HEK293 (cell line): ENCODE measurements around the gene WTAP.
A peak's percentile ranks its signal among the peaks of the same experiment; 100 is the strongest.

Experiments
- CTCF ChIP-seq: fragments of 450-650 bp; formaldehyde crosslinking; IDR thresholded peaks from 2 replicates; pipeline ENCODE4 v1.5.1; 2016; ENCODE audit warnings: missing biosample characterization, missing genetic modification characterization
- EGR2 ChIP-seq: fragments of 450-650 bp; formaldehyde crosslinking; IDR thresholded peaks from 2 replicates; pipeline ENCODE4 v1.5.1; 2016; ENCODE audit warnings: low read depth, missing biosample characterization, missing genetic modification characterization
- HOXA7 ChIP-seq: sonication (generic); formaldehyde crosslinking; IDR thresholded peaks from 2 replicates; pipeline ENCODE4 v1.8.1; 2022; ENCODE audit warnings: missing genetic modification reagents, borderline replicate concordance
- HOXC10 ChIP-seq: sonication (generic); formaldehyde crosslinking; IDR thresholded peaks from 2 replicates; pipeline ENCODE4 v1.8.1; 2023; ENCODE audit warnings: mild to moderate bottlenecking, missing genetic modification reagents
- KLF16 ChIP-seq: fragments of 450-650 bp; formaldehyde crosslinking; IDR thresholded peaks from 2 replicates; pipeline ENCODE4 v1.5.1; 2017; ENCODE audit warnings: missing biosample characterization, missing genetic modification characterization
- MZF1 ChIP-seq: fragments of 450-650 bp; formaldehyde crosslinking; IDR thresholded peaks from 2 replicates; pipeline ENCODE4 v1.5.1; 2017; ENCODE audit warnings: missing biosample characterization, missing genetic modification characterization, borderline replicate concordance
- OSR2 ChIP-seq: fragments of 450-650 bp; formaldehyde crosslinking; IDR thresholded peaks from 2 replicates; pipeline ENCODE4 v1.5.1; 2016; ENCODE audit warnings: missing biosample characterization, missing genetic modification characterization
- SETDB1 ChIP-seq: IDR thresholded peaks from one replicate; pipeline ENCODE4 v1.6.1; 2017; ENCODE audit warnings: mild to moderate bottlenecking, low read length, moderate library complexity, mixed read lengths; ENCODE audit not compliant: insufficient read length
- SP3 ChIP-seq: fragments of 450-650 bp; formaldehyde crosslinking; IDR thresholded peaks from 2 replicates; pipeline ENCODE4 v1.5.1; 2016; ENCODE audit warnings: missing biosample characterization, missing genetic modification characterization
- ZBTB11 ChIP-seq: fragments of 450-650 bp; formaldehyde crosslinking; conservative IDR thresholded peaks from 2 replicates; pipeline ENCODE4 v1.5.1; 2016; ENCODE audit warnings: low read depth, missing biosample characterization, missing genetic modification characterization
- ZBTB20 ChIP-seq: fragments of 450-650 bp; formaldehyde crosslinking; IDR thresholded peaks from 2 replicates; pipeline ENCODE4 v1.5.1; 2016; ENCODE audit warnings: missing biosample characterization, missing genetic modification characterization
- ZBTB26 ChIP-seq: fragments of 450-650 bp; formaldehyde crosslinking; optimal IDR thresholded peaks from 2 replicates; pipeline ENCODE3; 2016; ENCODE audit warnings: missing biosample characterization, mild to moderate bottlenecking, missing genetic modification characterization
- ZBTB44 ChIP-seq: fragments of 450-650 bp; IDR thresholded peaks from 2 replicates; pipeline ENCODE4 v1.5.1; 2018; ENCODE audit warnings: missing biosample characterization, mild to moderate bottlenecking, missing genetic modification characterization
- ZBTB48 ChIP-seq: fragments of 450-650 bp; formaldehyde crosslinking; IDR thresholded peaks from 2 replicates; pipeline ENCODE4 v1.5.1; 2016; ENCODE audit warnings: missing biosample characterization, missing genetic modification characterization
- ZFHX2 ChIP-seq: fragments of 450-650 bp; formaldehyde crosslinking; conservative IDR thresholded peaks from 2 replicates; pipeline ENCODE4 v1.5.1; 2016; ENCODE audit warnings: missing biosample characterization, missing genetic modification characterization
- ZFP69B ChIP-seq: fragments of 450-650 bp; formaldehyde crosslinking; IDR thresholded peaks from 2 replicates; pipeline ENCODE4 v1.5.1; 2016; ENCODE audit warnings: missing biosample characterization, missing genetic modification characterization
- ZNF10 ChIP-seq: fragments of 450-650 bp; formaldehyde crosslinking; IDR thresholded peaks from 2 replicates; pipeline ENCODE4 v1.5.1; 2017; ENCODE audit warnings: missing biosample characterization, missing genetic modification characterization
- ZNF221 ChIP-seq: fragments of 450-650 bp; formaldehyde crosslinking; IDR thresholded peaks from 2 replicates; pipeline ENCODE4 v1.5.1; 2017; ENCODE audit warnings: missing biosample characterization, missing genetic modification characterization, borderline replicate concordance
- ZNF292 ChIP-seq: fragments of 450-650 bp; formaldehyde crosslinking; IDR thresholded peaks from 2 replicates; pipeline ENCODE4 v1.5.1; 2016; ENCODE audit warnings: low read depth, missing biosample characterization, missing genetic modification characterization, borderline replicate concordance
- ZNF473 ChIP-seq: fragments of 450-650 bp; formaldehyde crosslinking; IDR thresholded peaks from 2 replicates; pipeline ENCODE4 v1.5.1; 2017; ENCODE audit warnings: missing biosample characterization, missing genetic modification characterization
- ZNF501 ChIP-seq: fragments of 450-650 bp; formaldehyde crosslinking; IDR thresholded peaks from 2 replicates; pipeline ENCODE4 v1.5.1; 2016; ENCODE audit warnings: missing biosample characterization, missing genetic modification characterization
- ZNF510 ChIP-seq: fragments of 450-650 bp; formaldehyde crosslinking; IDR thresholded peaks from 2 replicates; pipeline ENCODE4 v1.5.1; 2018; ENCODE audit warnings: mild to moderate bottlenecking, missing genetic modification characterization, missing biosample characterization; ENCODE audit not compliant: insufficient replicate concordance
- ZNF585B ChIP-seq: fragments of 450-650 bp; formaldehyde crosslinking; IDR thresholded peaks from 2 replicates; pipeline ENCODE4 v1.5.1; 2016; ENCODE audit warnings: missing biosample characterization, missing genetic modification characterization
- ZNF664 ChIP-seq: fragments of 450-650 bp; formaldehyde crosslinking; IDR thresholded peaks from 2 replicates; pipeline ENCODE4 v1.5.1; 2016; ENCODE audit warnings: missing biosample characterization, missing genetic modification characterization
- ZXDB ChIP-seq: fragments of 450-650 bp; formaldehyde crosslinking; IDR thresholded peaks from 2 replicates; pipeline ENCODE4 v1.5.1; 2016; ENCODE audit warnings: missing biosample characterization, missing genetic modification characterization
- TF ChIP-seq, protein P1 (sequence below): fragments of 450-650 bp; formaldehyde crosslinking; IDR thresholded peaks from 2 replicates; pipeline ENCODE4 v1.5.1; 2016; ENCODE audit warnings: missing biosample characterization, missing genetic modification characterization
- TF ChIP-seq, protein P2 (sequence below): fragments of 450-650 bp; formaldehyde crosslinking; IDR thresholded peaks from 2 replicates; pipeline ENCODE4 v1.5.1; 2016; ENCODE audit warnings: missing biosample characterization, missing genetic modification characterization

WTAP gene

GRCh38 chr6:159693128-159693893 is 34.0 kb upstream of the WTAP start, which contains the start of gene SOD2 (continued):
- TF ChIP-seq, protein P1, sequence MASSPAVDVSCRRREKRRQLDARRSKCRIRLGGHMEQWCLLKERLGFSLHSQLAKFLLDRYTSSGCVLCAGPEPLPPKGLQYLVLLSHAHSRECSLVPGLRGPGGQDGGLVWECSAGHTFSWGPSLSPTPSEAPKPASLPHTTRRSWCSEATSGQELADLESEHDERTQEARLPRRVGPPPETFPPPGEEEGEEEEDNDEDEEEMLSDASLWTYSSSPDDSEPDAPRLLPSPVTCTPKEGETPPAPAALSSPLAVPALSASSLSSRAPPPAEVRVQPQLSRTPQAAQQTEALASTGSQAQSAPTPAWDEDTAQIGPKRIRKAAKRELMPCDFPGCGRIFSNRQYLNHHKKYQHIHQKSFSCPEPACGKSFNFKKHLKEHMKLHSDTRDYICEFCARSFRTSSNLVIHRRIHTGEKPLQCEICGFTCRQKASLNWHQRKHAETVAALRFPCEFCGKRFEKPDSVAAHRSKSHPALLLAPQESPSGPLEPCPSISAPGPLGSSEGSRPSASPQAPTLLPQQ (tag by site-specific recombination) = peak; percentile 68; the same call in 1 of the 2 replicates
- TF ChIP-seq SP3 (peak; percentile 88), ZNF10 (tag by site-specific recombination) (peak; percentile 44; the same call in 1 of the 2 replicates), HOXC10 (peak; percentile 23; the same call in 1 of the 2 replicates), ZBTB44 (tag by site-specific recombination) (peak; percentile 55; the same call in 1 of the 2 replicates), ZNF501 (tag by site-specific recombination) (peak; percentile 75; the same call in 1 of the 2 replicates), ZBTB48 (tag by site-specific recombination) (peak; percentile 89), MZF1 (tag by site-specific recombination) (0 out of 2 replicates have a peak, but pooled peaks have one; percentile 13), ZFHX2 (tag by site-specific recombination) (peak; percentile 77), ZNF664 (no peak), ZNF292 (tag by site-specific recombination) (no peak), ZNF221 (tag by site-specific recombination) (no peak), ZXDB (tag by site-specific recombination) (peak; percentile 86), ZBTB20 (tag by site-specific recombination) (peak; percentile 86), OSR2 (peak; percentile 29; the same call in 1 of the 2 replicates), CTCF (tag by site-specific recombination) (peak; percentile 12; the same call in 1 of the 2 replicates), KLF16 (tag by site-specific recombination) (peak; percentile 83; the same call in 1 of the 2 replicates), SETDB1 (no peak), ZNF510 (tag by site-specific recombination) (no peak), EGR2 (tag by site-specific recombination) (peak; percentile 59; the same call in 1 of the 2 replicates), ZNF473 (no peak), ZFP69B (0 out of 2 replicates have a peak, but pooled peaks have one; percentile 41), ZNF585B (tag by site-specific recombination) (no peak), ZBTB11 (tag by site-specific recombination) (0 out of 2 replicates have a peak, but pooled peaks have one; percentile 20), HOXA7 (CRISPR knock-in tag) (no peak), ZBTB26 (tag by site-specific recombination) (peak; percentile 93)
- TF ChIP-seq, protein P2, sequence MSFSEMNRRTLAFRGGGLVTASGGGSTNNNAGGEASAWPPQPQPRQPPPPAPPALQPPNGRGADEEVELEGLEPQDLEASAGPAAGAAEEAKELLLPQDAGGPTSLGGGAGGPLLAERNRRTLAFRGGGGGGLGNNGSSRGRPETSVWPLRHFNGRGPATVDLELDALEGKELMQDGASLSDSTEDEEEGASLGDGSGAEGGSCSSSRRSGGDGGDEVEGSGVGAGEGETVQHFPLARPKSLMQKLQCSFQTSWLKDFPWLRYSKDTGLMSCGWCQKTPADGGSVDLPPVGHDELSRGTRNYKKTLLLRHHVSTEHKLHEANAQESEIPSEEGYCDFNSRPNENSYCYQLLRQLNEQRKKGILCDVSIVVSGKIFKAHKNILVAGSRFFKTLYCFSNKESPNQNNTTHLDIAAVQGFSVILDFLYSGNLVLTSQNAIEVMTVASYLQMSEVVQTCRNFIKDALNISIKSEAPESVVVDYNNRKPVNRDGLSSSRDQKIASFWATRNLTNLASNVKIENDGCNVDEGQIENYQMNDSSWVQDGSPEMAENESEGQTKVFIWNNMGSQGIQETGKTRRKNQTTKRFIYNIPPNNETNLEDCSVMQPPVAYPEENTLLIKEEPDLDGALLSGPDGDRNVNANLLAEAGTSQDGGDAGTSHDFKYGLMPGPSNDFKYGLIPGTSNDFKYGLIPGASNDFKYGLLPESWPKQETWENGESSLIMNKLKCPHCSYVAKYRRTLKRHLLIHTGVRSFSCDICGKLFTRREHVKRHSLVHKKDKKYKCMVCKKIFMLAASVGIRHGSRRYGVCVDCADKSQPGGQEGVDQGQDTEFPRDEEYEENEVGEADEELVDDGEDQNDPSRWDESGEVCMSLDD = peak; percentile 36; the same call in 1 of the 2 replicates
